OCI-LY1 (cell line): ENCODE data around the gene MAX.

ENCODE experiments used
- H2AFZ ChIP-seq: fragments of 200-600 bp; sonication (generic), shearing (Covaris generic); 2 replicates; pipeline ENCODE4 v1.6.0; 2014; ENCODE audit warnings: antibody characterized with exemption, mild to moderate bottlenecking, low read length
- H3F3A ChIP-seq: fragments of 200-600 bp; sonication (generic), shearing (Covaris generic); 2 replicates; pipeline ENCODE4 v1.6.0; 2014; ENCODE audit warnings: mild to moderate bottlenecking, antibody characterized with exemption, low read length, moderate library complexity; ENCODE audit not compliant: insufficient read depth
- H3K27ac ChIP-seq: fragments of 200-600 bp; sonication (generic); 2 replicates; pipeline ENCODE4 v1.5.1; 2014; ENCODE audit warnings: low read length, mixed run types, mild to moderate bottlenecking, low read depth; ENCODE audit not compliant: poor library complexity, severe bottlenecking
- H3K27me3 ChIP-seq: fragments of 200-600 bp; sonication (generic); 2 replicates; pipeline ENCODE4 v1.6.0; 2014; ENCODE audit warnings: antibody characterized with exemption, mild to moderate bottlenecking, low read length, moderate library complexity; ENCODE audit not compliant: insufficient read depth
- H3K36me3 ChIP-seq: fragments of 200-600 bp; sonication (generic); 2 replicates; pipeline ENCODE4 v1.6.1; 2014; ENCODE audit warnings: mild to moderate bottlenecking, antibody characterized with exemption, low read length, moderate library complexity, mixed read lengths; ENCODE audit not compliant: insufficient read depth
- H3K4me1 ChIP-seq: fragments of 200-600 bp; sonication (generic); 2 replicates; pipeline ENCODE4 v1.5.1; 2014; ENCODE audit warnings: mild to moderate bottlenecking, low read length, moderate library complexity; ENCODE audit not compliant: insufficient read depth, severe bottlenecking
- H3K4me2 ChIP-seq: fragments of 200-600 bp; sonication (generic), shearing (Covaris generic); 2 replicates; pipeline ENCODE4 v1.6.1; 2014; ENCODE audit warnings: low read length
- H3K4me3 ChIP-seq: fragments of 200-600 bp; sonication (generic); 2 replicates; pipeline ENCODE4 v1.5.1; 2014; ENCODE audit warnings: low read length, low read depth, mild to moderate bottlenecking, mixed read lengths; ENCODE audit not compliant: poor library complexity, severe bottlenecking
- H3K79me2 ChIP-seq: fragments of 200-600 bp; shearing (Covaris generic); 2 replicates; pipeline ENCODE4 v1.6.1; 2016; ENCODE audit warnings: mixed run types, low read length, mixed read lengths; ENCODE audit not compliant: insufficient read depth
- H3K9ac ChIP-seq: fragments of 200-600 bp; sonication (generic), shearing (Covaris generic); 2 replicates; pipeline ENCODE4 v1.6.1; 2014; ENCODE audit warnings: mild to moderate bottlenecking, low read length, mixed read lengths
- H3K9me2 ChIP-seq: fragments of 200-600 bp; sonication (generic), shearing (Covaris generic); 2 replicates; pipeline ENCODE4 v1.6.1; 2014; ENCODE audit warnings: low read depth, mild to moderate bottlenecking, low read length, mixed read lengths
- H3K9me3 ChIP-seq: fragments of 200-600 bp; shearing (Covaris generic); 2 replicates; pipeline ENCODE4 v1.6.1; 2014; ENCODE audit warnings: low read length, mixed read lengths
- H4K20me1 ChIP-seq: fragments of 200-600 bp; sonication (generic), shearing (Covaris generic); 2 replicates; pipeline ENCODE4 v1.6.0; 2016; ENCODE audit warnings: mild to moderate bottlenecking, low read length; ENCODE audit not compliant: insufficient read depth
- EZH2 ChIP-seq: fragments of 200-600 bp; sonication (generic), shearing (Covaris generic); IDR thresholded peaks from 2 replicates; pipeline ENCODE4 v1.8.0; 2017; ENCODE audit warnings: borderline replicate concordance, mixed run types, mild to moderate bottlenecking, antibody characterized with exemption, low read length, moderate library complexity, mixed read lengths
- TF ChIP-seq, protein P1 (sequence below): fragments of 200-600 bp; sonication (generic), shearing (Covaris generic); IDR thresholded peaks from 2 replicates; pipeline ENCODE4 v1.5.1; 2017; ENCODE audit warnings: mild to moderate bottlenecking, antibody characterized with exemption, low read length, moderate library complexity, mixed read lengths

MAX gene

GRCh38 chr14:65038966-65039365 is 63.4 kb downstream of the MAX start:
- H3K9ac ChIP-seq, result no peak overlapping the region
- H3K27ac ChIP-seq, result no peak overlapping the region
- no peak overlapping the region for H2AFZ ChIP-seq
- no peaks in the 10 kb centered on the region for H4K20me1 ChIP-seq
- no peaks in the 10 kb centered on the region for H3K9me3 ChIP-seq
- TF ChIP-seq, protein P1, sequence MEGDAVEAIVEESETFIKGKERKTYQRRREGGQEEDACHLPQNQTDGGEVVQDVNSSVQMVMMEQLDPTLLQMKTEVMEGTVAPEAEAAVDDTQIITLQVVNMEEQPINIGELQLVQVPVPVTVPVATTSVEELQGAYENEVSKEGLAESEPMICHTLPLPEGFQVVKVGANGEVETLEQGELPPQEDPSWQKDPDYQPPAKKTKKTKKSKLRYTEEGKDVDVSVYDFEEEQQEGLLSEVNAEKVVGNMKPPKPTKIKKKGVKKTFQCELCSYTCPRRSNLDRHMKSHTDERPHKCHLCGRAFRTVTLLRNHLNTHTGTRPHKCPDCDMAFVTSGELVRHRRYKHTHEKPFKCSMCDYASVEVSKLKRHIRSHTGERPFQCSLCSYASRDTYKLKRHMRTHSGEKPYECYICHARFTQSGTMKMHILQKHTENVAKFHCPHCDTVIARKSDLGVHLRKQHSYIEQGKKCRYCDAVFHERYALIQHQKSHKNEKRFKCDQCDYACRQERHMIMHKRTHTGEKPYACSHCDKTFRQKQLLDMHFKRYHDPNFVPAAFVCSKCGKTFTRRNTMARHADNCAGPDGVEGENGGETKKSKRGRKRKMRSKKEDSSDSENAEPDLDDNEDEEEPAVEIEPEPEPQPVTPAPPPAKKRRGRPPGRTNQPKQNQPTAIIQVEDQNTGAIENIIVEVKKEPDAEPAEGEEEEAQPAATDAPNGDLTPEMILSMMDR, result no peak
- no peak for TF ChIP-seq EZH2
- no peaks in the 10 kb centered on the region for H3K79me2 ChIP-seq
- H3K36me3 ChIP-seq, result peaks cover 16% of the 10 kb centered on the region
- H3F3A ChIP-seq, result no peaks in the 10 kb centered on the region
- no peaks in the 10 kb centered on the region for H3K27me3 ChIP-seq
- H3K4me3 ChIP-seq, result no peak overlapping the region
- H3K9me2 ChIP-seq, result no peaks in the 10 kb centered on the region
- H3K4me1 ChIP-seq, result peaks cover 6% of the 10 kb centered on the region
- H3K4me2 ChIP-seq, result no peak overlapping the region

- no peaks in the 10 kb centered on the region for H3K9me3 ChIP-seq
- no peak overlapping the region for H3K4me3 ChIP-seq
- no peaks in the 10 kb centered on the region for H4K20me1 ChIP-seq
- no peaks in the 10 kb centered on the region for H3K79me2 ChIP-seq
- H3F3A ChIP-seq, result no peaks in the 10 kb centered on the region
- no peak overlapping the region for H2AFZ ChIP-seq
- no peak overlapping the region for H3K27ac ChIP-seq
- no peak for TF ChIP-seq EZH2
- TF ChIP-seq, protein P1, result no peak
- H3K4me1 ChIP-seq, result no peaks in the 10 kb centered on the region
- peaks cover 14% of the 10 kb centered on the region for H3K36me3 ChIP-seq
- no peaks in the 10 kb centered on the region for H3K27me3 ChIP-seq
- H3K9ac ChIP-seq, result no peak overlapping the region
- no peaks in the 10 kb centered on the region for H3K9me2 ChIP-seq
- H3K4me2 ChIP-seq, result no peak overlapping the region
Observed at GRCh38 chr14:65035049-65035448, 67.3 kb downstream of the MAX start.

GRCh38 chr14:65034021-65034420 is 68.3 kb downstream of the MAX start:
- H3K4me3 ChIP-seq, result no peak overlapping the region
- TF ChIP-seq, protein P1, result no peak
- no peak for TF ChIP-seq EZH2
- H3K36me3 ChIP-seq, result peaks cover 22% of the 10 kb centered on the region

More at GRCh38 chr14:65034021-65034420, 68.3 kb downstream of the MAX start:
- H2AFZ ChIP-seq, result no peak overlapping the region
- H3K9me2 ChIP-seq, result no peaks in the 10 kb centered on the region
- no peak overlapping the region for H3K9ac ChIP-seq
- no peaks in the 10 kb centered on the region for H4K20me1 ChIP-seq
- H3K9me3 ChIP-seq, result no peaks in the 10 kb centered on the region
- no peak overlapping the region for H3K4me2 ChIP-seq
- H3K79me2 ChIP-seq, result no peaks in the 10 kb centered on the region
- H3K27ac ChIP-seq, result no peak overlapping the region
- H3F3A ChIP-seq, result no peaks in the 10 kb centered on the region
- H3K27me3 ChIP-seq, result no peaks in the 10 kb centered on the region
- no peaks in the 10 kb centered on the region for H3K4me1 ChIP-seq
